ENCODE results near the gene SART3.

SART3 gene

GRCh38 chr12:108589840-108590229 is 28.9 kb upstream of the SART3 start:
- no peak overlapping the region for H3K4me3 ChIP-seq (ENCODE audit: low read depth, low read length)
- no peak for TF ChIP-seq CTCF (IDR thresholded peaks at IDR 0.05; ENCODE audit: low read depth, low read length)

- no peak overlapping the region for H3K4me3 ChIP-seq (ENCODE audit: low read depth, low read length)
- TF ChIP-seq CTCF (IDR thresholded peaks at IDR 0.05; ENCODE audit: low read depth, low read length) = no peak
Measured at GRCh38 chr12:108589028-108589839, 28.3 kb upstream of the SART3 start.

- H3K4me3 ChIP-seq (ENCODE audit: low read depth, low read length) = no peak overlapping the region
- TF ChIP-seq CTCF (IDR thresholded peaks at IDR 0.05; ENCODE audit: low read depth, low read length) = no peak
Measured at GRCh38 chr12:108587826-108588225, 26.9 kb upstream of the SART3 start.

- TF ChIP-seq CTCF (IDR thresholded peaks at IDR 0.05; ENCODE audit: low read depth, low read length) = no peak
- H3K4me3 ChIP-seq (ENCODE audit: low read depth, low read length) = no peak overlapping the region
Measured at GRCh38 chr12:108586306-108586705, 25.3 kb upstream of the SART3 start.

GRCh38 chr12:108585864-108586263 is 24.9 kb upstream of the SART3 start:
- no peak overlapping the region for H3K4me3 ChIP-seq (ENCODE audit: low read depth, low read length)
- no peak for TF ChIP-seq CTCF (IDR thresholded peaks at IDR 0.05; ENCODE audit: low read depth, low read length)

- no peak for TF ChIP-seq CTCF (IDR thresholded peaks at IDR 0.05; ENCODE audit: low read depth, low read length)
- H3K4me3 ChIP-seq (ENCODE audit: low read depth, low read length) = no peak overlapping the region
Measured at GRCh38 chr12:108584456-108585065, 23.6 kb upstream of the SART3 start.

- TF ChIP-seq CTCF (IDR thresholded peaks at IDR 0.05; ENCODE audit: low read depth, low read length) = no peak
- no peak overlapping the region for H3K4me3 ChIP-seq (ENCODE audit: low read depth, low read length)
Measured at GRCh38 chr12:108583991-108584390, 23.0 kb upstream of the SART3 start.

Data from WI38 (cell line).